DLD1 (cell line): ENCODE results near the gene ATP5PB.

Experiments used
- in situ Hi-C: cut with HindIII; loops from 2 replicates; pipeline ENCODE4 v1.10.0; 2017; ENCODE audit warnings: low sequenced_read_pairs

Gene ATP5PB

DNA sequence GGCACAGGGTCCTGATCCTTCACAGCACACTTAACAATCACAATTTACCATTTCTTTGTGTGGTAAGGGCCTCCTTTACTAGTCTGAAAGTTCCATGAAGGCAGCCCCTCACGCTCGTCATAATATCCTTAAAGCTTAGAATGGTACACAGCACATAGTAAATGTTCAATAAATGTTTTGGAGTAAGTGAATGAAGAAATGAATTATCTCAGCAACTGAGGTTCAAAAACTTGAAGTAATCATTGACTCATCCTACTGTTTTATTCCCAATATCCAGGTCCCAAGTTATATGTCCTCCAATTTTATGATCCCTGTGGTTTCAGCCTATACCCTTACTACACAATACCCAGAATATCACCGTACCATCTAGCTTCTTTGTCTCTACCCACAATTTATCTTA lies 22.3 kb downstream of the ATP5PB start:
- in situ Hi-C loops: no loop called here

DNA sequence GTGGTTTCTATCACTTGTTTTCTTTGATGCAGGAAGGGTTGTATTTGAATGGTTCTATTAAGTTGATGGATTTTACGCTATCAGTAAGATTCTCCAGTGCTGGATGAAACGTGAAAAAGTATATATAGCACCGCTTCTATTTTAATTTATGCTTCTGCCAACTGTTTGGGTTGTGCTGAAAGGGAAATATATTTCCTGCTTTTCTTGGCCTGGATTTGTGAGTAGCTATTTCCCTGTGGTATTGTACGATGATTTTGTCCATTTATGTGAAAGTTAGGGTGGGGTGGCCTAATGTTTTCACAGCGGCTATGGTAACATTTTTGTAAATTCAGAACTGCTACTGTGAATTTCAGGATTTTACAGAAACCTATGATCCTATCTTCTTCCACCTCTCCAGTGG lies 24.8 kb downstream of the ATP5PB start:
- in situ Hi-C loops: no loop called here

DNA sequence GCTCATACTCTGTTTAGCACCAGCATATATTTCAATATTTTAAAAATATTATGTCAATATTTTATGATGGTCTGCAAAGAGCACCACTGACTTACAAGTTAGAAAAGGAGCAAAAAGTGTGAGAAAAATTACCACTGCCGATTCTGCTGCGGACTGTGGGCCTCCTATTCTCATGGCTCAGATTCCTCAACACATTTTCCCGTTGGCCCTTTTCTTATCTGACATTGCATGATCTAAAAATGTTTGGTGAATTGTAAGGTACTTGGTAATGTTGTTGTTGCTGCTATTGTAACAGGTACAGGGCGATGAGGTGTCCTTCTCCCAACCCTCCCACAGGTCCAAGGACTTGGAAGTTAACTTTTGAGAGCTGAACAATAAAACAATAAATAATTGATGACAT lies 25.3 kb downstream of the ATP5PB start:
- in situ Hi-C loops: no loop called here

DNA sequence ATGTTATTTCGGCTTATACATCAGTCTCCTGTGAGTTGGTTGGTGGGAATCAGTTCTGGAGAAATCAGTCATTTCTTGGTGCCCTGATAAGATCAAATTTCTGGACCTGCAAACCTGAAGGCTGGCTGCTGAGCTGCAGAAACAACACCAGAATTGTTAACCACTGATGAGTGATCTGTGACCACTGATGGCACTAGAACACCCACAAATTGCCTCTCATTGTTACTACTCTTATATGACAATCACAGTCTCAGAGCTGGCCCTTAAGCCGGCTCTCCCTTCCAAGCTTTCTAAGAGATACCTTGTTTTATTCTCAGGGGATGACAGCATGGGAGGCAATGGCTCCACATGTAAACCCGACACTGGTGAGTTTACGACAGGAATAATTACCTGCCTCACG lies 26.4 kb downstream of the ATP5PB start:
- in situ Hi-C loops: loop anchor here (25.0 kb wide), 1 partner anchor 237 kb away; no protein-coding TSS in a partner anchor

DNA sequence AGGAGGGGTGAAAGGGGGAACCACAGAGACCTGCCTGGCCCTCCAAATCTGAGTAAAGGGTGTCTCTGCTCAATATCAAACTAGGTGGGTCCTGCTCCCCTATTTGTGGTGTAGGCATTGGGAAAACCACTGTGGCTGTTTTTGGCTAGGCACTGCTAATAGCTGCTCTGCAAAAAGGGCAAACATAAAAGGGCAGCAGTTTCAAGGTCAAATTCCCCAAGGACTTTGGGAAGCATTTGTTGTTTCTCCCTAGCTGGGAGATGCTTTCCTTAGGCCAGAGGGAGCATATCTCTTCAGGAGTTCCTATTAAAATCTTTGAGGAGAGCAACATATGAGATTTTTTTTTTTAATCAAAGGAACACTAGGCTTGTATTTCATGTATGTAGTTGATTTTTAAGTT lies 26.9 kb downstream of the ATP5PB start:
- in situ Hi-C loops: loop anchor here (25.0 kb wide), 1 partner anchor 236 kb away; no protein-coding TSS in a partner anchor

DNA sequence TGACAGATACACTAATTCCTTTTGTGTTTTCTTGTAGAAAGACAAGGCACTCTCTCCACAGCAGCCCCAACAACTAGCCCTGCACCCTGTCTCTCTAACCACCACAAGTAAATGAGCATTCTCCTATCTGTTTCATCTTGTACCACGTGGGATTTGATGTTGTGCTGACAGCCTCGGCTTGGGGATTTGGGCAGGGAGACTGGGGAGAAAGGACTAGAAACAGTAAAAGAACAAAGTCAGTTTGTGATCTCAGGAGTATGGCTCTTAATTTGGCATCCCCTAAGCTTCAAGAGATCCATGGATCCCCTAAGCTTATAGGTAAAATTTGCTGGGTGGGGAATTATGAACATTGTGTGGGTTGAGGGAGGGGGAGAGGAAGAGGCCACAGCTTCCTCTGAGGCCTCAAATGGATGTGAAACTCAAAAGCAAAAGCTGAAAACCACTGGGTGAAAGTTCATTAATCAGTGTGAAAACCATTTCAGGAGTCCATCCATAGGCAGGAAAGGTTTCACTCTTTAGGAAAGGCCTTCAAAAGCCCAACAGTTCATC lies 27.6 kb downstream of the ATP5PB start:
- in situ Hi-C loops: loop anchor here (25.0 kb wide), 1 partner anchor 235 kb away; no protein-coding TSS in a partner anchor

DNA sequence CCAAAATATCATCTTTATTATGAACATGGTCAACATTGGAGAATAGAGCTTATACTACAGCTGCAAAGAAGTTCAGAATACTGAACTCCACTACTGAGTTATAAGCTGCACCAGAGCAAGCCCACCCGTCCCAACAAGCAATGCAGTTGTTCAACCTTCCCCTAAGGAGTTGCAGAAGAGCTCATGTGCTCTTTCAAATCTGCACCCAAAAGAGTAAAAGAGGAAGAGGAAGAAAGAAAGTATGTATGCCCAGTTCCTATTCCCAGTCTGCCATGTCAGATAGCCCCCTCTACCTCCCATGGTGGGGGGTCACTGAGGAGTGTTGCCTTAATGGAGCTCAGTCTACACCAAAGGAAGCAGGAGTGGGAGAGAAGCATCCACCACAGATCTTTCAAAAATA lies 31.4 kb downstream of the ATP5PB start:
- in situ Hi-C loops: loop anchor here (25.0 kb wide), 1 partner anchor 232 kb away; no protein-coding TSS in a partner anchor

DNA sequence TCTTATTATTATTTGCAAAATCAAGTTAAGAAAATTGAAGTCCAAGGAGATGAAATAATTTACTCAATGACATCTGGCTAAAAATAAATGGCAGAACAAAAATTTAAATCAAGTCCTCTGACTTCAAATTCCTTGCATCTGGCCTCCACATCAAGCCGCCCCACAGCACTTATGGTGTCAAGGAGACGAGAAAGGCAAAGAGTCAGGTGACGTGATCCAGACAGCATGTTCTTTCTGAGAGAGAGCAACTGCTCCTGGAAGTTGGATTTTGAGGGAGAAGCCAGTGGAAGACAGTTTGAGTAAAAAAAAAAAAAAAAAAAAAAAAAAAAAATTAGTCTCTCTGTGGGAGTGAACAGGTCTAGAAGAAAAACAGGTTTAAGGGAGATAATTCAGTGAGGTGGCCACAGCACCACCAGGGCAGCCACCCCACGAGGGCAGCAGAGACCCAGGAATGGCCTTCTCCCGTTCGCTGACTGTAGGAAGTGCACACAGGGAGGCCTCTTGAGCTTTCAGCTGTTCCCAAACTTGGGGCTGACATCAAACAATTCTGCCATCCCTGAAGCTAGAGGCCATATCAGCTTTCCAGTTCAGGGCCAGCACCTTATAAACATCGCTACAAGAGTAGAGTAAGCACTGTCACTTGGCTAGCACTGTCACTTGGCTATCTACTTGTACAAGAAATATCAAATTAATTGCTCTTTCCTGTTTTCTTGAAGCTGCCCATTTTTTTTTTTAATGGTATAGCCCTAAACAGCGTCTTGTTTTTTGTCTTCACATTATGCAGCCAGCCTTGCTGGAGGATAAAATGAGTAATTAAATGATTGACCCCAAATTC lies 32.3 kb downstream of the ATP5PB start:
- in situ Hi-C loops: loop anchor here (25.0 kb wide), 1 partner anchor 231 kb away; no protein-coding TSS in a partner anchor

DNA sequence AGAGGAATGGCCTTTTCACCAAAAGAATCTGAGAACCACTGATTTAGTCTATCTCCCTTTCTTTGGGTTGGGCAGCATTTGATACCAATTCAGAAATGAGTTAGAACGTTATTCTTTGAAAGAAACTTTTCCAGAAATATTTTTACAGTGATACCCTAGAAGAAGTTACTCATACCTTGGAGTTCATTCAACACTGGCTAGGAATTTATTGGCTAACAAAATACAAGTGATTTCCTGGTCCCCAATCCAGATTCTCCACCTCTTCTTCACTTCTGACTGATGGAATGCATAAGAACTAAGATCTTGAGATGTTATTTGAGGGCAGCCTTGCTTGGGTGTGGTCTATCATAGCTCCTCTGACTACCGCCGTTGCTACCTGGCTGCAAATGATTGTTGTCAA lies 33.9 kb downstream of the ATP5PB start:
- in situ Hi-C loops: loop anchor here (25.0 kb wide), 1 partner anchor 229 kb away; no protein-coding TSS in a partner anchor

DNA sequence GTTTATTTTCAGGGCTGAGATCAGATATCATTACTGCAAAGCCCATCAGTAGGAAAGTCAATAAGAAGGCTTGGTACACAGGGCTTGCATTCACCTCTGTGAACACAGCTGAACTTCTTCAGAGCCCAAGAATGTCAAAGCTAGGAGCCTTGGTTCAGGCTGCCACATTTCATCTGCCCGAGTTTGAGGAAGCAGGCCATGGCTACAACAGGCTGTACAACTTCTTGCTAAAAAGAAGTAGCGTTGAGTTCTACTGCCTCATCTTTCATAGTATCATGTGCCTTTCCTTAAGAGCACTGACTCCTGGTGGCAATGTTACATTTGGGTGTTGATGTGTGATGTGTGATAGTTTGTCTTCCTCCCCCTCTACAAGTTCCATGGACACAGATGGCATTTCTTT lies 34.6 kb downstream of the ATP5PB start:
- in situ Hi-C loops: loop anchor here (25.0 kb wide), 1 partner anchor 228 kb away; no protein-coding TSS in a partner anchor

DNA sequence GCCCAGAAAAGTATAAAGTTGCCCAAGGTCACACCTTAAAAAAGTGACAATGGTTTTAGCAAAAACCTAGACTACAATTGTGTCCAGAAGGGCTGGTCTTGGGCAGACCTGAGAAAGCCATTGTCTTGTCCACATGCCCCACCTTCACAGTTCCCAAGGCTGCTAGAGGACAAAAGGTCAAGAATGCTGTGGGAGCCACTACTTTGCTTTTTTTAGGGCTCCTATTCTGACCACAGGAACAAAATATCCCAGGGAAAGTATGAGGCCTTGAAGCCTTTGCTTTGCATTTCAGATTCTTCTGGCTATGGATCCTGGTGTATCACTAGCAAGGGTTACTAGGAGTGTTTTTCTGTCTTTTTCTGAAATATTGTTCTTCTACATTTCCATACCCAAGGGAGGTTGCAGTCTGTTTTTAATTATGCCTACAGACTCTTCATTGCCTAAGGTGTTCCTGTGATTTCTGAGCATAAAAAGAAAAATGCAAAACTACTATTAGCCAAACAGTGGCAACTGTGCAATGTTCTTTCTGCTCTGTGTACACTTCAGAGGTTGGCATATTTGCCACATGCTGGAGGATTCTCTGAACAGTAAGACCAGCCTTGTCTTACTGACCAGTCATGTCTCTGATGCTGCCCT lies 35.2 kb downstream of the ATP5PB start:
- in situ Hi-C loops: loop anchor here (25.0 kb wide), 1 partner anchor 228 kb away; no protein-coding TSS in a partner anchor

DNA sequence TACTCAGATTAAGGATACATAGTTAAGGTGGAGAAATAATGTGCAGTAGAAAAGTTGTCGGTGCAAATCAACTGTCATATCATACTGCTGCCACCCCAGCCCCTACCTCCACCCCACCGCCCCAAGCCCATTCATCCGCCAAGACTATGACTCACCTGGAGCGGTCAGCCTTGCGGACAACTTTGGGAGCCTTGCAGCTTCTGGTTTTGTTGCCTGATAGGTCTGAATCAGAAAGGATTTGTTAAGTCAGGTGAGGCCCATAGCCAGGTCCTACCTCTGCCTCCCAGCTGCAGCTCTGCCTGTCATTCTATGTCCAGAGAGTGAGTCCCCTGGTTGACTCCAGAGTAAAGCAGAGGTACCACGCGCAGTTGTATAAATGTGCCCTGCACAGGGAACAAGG lies 37.2 kb downstream of the ATP5PB start:
- in situ Hi-C loops: loop anchor here (25.0 kb wide), 1 partner anchor 226 kb away; no protein-coding TSS in a partner anchor

DNA sequence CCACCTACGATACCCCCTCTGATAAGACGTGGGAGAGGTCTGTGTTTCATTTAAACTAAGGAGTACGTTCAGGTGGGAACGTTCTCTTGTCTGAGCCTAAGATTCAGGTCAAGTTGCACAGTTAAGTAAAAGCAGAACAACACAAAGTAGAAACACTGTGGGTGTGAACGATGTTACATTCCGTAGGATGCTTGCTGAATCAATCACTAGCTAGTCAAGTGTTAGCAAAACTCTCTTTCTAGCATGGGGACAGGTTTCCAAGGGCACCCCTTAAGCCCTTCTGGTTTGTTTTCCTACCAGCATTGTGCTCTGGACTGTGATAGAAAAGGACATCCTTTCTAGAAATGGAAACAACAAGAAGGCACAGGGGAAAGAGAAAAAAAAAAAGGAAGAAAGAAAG lies 37.9 kb downstream of the ATP5PB start:
- in situ Hi-C loops: loop anchor here (25.0 kb wide), 1 partner anchor 225 kb away; no protein-coding TSS in a partner anchor

DNA sequence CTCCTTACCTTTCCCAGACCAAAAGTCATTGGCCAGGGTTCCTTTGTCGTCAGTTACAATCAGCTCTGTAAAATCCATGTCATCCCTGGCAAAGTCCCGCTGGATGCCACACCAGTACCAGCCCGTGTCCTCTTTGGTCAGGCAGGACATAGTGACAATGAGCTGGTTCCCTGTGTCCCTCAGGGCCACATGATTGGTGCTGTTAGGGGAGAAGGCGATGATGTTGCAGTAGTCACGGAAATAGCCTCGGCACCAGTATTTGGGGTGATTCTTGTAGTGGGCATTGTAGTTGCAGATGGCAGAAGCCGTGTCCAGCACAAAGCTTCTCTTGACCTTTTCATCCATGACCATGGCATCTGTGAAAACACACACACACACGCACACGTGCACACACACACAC lies 39.4 kb downstream of the ATP5PB start:
- in situ Hi-C loops: loop anchor here (25.0 kb wide), 1 partner anchor 224 kb away; no protein-coding TSS in a partner anchor

DNA sequence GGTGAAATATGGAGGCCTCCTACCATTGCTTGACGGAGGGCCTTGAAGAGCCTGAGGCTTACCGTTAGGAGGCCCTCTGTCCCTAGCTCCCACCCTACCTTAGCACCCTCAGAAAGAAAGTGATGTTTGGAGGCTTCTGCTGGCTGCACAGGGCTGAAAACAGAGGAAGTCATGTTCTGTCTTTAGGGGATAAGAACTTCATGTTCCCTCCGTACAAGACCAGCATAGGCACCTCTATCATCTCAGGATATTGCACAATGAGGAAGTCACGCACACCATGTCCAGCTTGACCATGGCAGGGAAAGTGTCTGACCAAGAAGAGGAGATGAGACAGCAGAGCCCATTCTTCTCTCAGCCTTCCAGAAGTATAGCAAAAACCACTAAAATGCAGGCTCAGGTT lies 40.3 kb downstream of the ATP5PB start:
- in situ Hi-C loops: loop anchor here (10.0 to 25.0 kb wide), 2 partner anchors 55 to 223 kb away; no protein-coding TSS in a partner anchor

DNA sequence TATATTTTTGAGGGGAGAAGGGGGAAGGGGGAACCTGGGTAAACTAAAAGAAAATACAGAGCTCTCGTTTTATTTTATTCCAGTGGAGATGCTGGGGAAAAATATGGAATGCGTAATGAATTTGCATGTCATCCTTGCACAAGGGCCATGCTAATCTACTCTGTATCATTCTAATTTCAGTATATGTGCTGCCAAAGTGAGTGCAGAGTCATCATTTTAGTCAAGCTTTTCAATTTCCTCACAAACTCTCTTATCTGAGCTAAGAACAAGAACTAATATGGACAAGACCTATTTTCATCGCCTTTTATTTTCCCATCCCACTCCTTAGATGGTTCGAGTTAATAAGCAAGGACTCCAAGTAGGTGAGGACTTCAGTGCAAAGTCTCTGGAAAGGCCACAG lies 41.0 kb downstream of the ATP5PB start:
- in situ Hi-C loops: loop anchor here (10.0 to 25.0 kb wide), 2 partner anchors 55 to 222 kb away; no protein-coding TSS in a partner anchor

DNA sequence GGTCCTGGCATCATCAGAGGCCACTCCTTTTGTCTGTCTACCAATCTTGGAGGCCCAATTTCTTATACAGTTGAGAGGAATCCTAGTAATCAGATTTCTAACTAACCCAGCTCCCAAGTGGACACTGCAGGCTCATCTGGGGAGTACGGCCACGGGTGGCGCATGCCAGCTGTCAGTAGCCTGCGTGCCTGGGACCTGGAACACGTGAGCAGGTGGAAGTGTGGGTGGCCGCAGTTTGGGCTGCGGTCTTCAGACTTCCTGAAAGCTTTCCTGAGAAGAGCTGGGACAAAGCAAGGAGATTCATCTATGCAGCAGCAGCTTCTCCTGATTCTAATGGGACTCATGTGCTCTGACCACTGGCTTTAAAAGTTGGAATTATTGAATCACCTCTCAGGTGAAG lies 41.8 kb downstream of the ATP5PB start:
- in situ Hi-C loops: loop anchor here (10.0 to 25.0 kb wide), 2 partner anchors 54 to 221 kb away; no protein-coding TSS in a partner anchor

DNA sequence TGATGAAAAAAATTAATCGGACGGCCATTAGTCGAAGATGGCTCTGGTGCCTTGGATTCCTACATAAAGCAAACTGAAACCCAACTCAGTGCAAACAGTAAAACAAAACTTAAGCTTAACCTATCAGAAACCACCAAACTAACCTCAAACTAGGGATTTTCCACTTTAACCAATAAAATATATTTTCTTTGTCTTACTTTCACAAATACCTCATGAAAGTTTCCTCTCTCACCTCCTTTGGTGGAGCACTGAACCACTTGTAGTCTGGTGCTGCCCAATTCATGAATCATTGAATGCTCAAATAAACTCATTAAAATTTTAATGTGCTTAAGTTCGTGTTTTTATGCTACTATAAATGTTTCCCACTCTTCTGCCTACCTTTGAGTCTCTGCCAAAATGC lies 47.1 kb downstream of the ATP5PB start:
- in situ Hi-C loops: loop anchor here (10.0 to 25.0 kb wide), 2 partner anchors 48 to 216 kb away; no protein-coding TSS in a partner anchor

DNA sequence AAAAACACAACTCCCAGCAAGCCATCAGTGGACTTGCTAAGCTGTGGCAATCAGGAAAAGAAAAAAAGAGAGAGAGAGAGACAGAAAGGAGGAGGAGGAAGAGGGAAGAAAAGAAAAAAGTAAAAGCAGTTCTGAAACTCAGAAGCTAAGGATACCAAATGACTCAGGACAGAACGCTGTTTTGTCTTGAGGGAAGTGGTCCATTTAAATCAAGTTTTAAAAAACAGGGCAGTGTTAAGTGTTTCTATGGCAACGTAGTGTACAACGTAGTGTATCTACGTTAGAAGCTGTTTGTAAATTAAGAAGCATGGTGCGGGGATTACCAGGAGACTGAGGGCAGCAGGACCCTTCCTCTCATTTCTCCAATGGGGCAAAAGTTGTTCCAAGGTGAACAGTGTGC lies 48.3 kb downstream of the ATP5PB start:
- in situ Hi-C loops: loop anchor here (10.0 to 25.0 kb wide), 2 partner anchors 47 to 215 kb away; no protein-coding TSS in a partner anchor

DNA sequence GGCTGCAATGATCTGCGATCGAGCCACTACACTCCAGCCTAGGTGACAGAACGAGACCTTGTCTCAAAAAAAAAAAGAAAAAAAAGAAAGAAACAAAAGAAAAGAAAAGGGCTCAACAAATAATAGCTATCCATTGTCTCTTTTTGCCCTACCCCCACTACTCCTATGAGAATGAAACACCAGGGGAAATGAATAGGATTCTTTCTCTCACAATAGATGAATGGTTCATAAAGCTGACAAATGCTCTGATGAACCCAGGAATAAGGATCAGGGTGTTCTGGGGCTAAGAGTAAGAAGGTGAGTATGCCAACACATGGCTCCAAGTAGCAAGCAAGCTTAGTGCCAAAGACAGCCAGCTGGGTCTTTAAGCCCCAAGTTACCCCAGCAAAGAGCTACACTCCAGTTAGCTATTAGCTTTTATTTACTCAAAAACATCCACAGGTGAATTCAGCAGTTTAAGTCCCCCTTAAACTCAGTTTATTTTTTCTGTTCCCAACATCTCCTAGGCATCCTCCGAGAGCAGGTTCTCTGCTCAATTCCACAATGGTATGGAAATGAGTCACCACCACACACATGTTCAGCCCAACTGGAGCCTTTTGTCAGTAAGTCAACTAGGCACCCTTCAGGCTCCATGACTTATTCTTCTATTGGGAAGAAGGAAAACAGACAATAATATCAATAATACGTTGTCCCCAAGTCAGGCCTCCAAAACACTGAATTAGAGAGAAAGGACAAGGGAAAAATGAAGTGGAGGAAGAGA lies 49.9 kb downstream of the ATP5PB start:
- in situ Hi-C loops: loop anchor here (10.0 to 25.0 kb wide), 2 partner anchors 46 to 213 kb away; no protein-coding TSS in a partner anchor
